GM12874 (cell line): ENCODE results near the gene OGA.

Experiments used
- TF ChIP-seq, protein P1 (sequence below): IDR thresholded peaks from 2 replicates; pipeline ENCODE4 v1.5.1; 2011; ENCODE audit warnings: low read depth, mild to moderate bottlenecking, control low read depth, low read length, moderate library complexity; ENCODE audit not compliant: insufficient read depth

The OGA gene

DNA sequence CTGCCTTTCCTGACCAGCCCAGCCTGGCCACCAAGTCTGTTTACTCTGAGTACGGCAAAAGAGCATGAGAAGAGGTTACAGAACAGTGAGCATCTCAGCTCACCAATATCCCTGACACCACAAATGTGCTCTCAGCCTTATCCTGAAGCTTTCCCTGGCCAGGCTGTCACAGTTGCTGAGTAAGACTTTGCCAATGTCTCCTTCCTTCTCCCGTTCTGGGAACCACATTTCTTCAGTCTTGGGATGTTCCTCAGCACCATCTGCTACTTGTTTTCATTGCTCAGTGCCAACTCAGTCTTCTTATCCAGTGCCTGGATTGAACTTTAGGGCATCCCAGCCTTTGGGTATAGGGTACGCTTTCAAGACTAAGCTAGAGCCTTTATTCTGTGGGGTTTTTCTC is 32.5 kb upstream of the OGA start:
- TF ChIP-seq, protein P1, sequence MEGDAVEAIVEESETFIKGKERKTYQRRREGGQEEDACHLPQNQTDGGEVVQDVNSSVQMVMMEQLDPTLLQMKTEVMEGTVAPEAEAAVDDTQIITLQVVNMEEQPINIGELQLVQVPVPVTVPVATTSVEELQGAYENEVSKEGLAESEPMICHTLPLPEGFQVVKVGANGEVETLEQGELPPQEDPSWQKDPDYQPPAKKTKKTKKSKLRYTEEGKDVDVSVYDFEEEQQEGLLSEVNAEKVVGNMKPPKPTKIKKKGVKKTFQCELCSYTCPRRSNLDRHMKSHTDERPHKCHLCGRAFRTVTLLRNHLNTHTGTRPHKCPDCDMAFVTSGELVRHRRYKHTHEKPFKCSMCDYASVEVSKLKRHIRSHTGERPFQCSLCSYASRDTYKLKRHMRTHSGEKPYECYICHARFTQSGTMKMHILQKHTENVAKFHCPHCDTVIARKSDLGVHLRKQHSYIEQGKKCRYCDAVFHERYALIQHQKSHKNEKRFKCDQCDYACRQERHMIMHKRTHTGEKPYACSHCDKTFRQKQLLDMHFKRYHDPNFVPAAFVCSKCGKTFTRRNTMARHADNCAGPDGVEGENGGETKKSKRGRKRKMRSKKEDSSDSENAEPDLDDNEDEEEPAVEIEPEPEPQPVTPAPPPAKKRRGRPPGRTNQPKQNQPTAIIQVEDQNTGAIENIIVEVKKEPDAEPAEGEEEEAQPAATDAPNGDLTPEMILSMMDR: no peak

DNA sequence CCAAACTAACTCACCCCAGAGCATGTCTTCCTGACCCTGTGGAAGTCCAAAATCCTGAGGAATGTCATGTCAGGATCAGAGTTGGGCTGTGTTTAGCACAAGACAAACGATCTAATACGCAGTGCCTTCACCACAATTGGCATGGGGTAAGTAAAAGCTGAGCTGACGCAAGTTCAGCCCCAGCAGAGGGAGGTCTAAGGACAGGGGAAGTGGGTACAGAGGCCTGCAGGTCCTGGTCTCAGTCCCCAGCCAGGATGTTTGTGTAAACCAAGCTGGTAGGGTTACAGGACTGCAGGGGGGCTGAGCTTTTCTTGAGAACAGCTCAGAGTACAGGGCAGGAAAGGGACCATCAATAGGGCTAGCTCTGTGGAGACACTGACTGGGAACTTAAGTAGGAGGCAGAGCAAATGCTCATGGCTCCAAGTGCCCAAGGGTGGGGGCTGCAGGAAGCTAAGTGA is 30.7 kb upstream of the OGA start:
- TF ChIP-seq, protein P1: no peak

DNA sequence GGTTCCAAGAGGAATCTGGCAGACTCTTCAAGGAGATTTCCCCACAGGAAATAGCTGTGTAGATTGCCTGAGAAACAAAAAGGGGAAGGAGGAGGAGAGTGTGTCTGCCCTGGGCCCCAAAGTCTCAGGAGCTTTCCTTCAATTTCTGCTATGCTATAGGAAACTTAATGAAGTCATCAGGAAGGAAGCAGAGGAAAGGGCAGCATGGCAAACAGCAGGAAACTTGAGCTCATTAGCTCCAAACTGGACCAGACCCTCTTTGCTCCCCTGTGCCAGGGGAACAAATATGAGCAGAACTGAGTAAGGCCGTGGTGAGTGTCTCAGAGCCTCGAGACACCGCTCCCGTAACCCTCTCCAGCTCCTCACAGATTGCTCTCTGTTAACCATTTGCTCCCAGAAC is 30.2 kb upstream of the OGA start:
- TF ChIP-seq, protein P1: no peak

DNA sequence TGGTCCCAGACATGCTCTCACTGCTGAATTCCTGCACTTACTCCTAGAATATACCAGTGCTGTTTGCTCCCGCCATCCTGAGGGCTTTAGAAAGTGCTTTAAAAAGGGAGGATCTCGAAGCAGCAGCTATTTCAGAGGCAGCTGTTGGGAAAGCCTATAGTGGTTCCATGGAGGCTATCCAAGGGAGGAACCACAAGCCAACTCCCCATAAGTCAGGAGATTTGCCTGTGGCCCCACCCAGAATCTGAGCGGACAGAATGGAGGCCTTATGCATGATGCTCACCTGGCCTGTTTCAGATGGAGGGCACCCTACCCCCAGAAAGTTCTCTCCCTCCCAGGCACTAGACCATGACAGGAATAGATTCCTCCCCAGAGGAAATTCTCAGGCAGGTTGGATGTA is 27.6 kb upstream of the OGA start:
- TF ChIP-seq, protein P1: no peak

DNA sequence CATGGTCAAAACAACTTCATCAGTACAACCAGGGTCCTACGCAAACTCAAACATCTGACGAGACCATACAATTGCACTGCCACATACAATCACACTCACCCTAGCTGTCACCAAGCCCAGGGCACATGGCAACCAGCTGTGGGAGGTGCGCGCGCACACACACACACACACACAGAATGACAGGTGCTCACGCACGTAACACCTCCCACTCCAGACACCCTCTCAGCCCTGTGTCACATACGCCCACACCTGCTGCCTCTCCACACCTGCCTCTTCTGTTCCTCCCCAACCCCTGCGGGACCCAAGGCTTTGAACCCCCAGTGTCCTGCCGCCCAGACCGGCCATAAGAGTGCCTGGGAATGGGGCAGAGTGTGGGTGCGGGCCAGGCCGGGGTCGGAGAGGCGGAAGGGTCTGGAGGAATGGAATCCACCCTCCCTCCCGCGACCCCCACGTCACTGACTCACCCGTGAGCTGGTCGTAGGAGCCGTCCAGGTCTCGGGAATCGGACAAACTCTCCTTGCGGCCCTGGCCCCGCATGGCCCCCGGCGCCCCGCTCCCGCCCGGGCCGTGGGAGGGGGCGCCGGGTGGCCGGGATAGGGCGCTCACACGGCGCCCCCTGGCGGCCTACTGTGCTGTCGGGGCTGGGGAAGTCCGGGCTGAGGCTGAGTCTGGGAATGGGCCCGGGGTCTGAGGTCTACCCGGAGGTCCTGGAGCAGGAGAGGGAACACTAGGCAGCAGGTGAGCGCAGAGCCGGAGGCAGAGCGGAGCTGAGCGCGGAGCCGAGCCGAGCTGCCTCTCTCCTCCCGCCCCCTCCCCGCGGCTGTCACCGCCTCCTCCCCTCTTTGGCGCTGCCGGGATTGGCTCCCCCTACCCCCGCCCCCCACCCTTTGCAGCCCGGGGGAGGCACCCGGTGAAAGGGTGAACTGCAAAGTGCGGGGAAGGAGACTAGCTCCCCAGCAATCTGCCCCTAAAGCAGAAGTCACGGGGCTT is 25.1 kb upstream of the OGA start, which contains the start of gene KCNIP2:
TSS of gene KCNIP2 (minus strand) at position 769 of the 990 bp plus-strand sequence. CDS start at position 537, 232 bp downstream.
- TF ChIP-seq, protein P1: peak; percentile 84

DNA sequence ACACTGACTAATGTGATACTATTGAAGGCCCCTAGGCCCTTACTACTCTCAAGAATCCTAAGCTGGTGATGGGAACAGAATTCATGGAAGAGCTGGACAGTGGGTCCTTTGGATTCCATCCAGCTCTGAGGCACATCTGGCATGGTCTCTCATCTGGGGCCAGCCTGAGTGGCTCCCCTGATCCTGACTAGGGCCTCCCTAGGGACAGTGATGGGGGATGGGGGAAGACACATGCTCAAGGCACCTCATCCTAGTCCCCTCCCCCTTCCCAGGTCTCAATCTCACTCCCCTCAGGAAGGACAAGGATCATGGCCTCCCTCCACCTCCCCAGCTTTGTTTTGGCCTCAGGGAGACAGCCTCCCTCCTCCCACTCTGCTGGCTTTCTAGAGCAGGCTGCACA is 23.6 kb upstream of the OGA start:
- TF ChIP-seq, protein P1: no peak

- TF ChIP-seq, protein P1: peak; percentile 98
These were observed 22.7 kb upstream of the OGA start for GRCh38 chr10:101840741-101841453.
